HG03460 (cell line): Measurements from ENCODE around the gene CIROP.

Experiments used
- ATAC-seq: cut with Tn5 transposase; IDR thresholded peaks from one replicate; pipeline ENCODE4 v1.9.1; 2021; ENCODE audit not compliant: unreplicated experiment

CIROP gene

DNA sequence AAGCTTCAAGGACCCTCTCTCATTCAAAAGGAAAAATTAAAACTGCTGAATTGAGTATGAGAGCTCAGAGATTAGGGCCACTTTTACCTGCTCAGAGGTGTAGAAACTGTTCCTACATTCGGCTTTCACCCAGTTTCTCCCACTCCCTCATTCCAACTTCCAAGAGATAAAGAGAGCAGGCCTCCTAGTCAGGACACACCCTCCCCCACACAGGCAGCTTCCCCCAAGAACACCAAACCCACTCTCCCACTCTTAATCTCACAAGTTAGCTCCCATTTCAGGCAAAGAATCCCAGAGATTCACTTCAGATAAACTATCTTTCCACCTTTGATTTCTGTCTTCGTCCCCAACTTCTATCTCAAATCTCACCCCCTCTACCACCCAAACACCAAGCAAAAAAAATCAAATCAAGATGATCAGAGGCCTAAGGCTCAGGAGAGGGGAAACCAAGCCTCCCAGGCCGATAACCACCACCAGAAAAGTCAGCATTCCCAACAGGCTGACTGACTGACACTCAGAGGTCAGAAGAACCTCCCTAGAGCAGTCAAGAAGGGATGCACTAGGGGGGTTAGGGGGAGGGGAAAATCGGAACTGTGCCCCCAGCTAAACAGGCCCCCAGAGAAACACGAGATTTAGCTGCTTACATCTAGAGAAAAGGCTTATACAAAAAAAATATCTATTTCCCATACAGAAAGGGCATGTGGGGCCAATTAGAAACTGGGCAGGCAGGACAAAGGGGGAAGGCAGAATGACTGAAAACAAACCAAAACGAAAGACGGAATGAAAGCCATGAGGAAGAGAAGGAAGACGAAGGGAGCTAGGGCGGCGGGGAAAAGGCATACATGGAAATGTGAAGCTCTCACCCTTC, 34.3 kb downstream of the CIROP start:
- no peak for ATAC-seq

GRCh38 chr14:23069413-23069806, 35.4 kb downstream of the CIROP start:
- ATAC-seq: no peak

- ATAC-seq: peak; percentile 67
Observed at GRCh38 chr14:23068789-23069412, 35.9 kb downstream of the CIROP start.

DNA sequence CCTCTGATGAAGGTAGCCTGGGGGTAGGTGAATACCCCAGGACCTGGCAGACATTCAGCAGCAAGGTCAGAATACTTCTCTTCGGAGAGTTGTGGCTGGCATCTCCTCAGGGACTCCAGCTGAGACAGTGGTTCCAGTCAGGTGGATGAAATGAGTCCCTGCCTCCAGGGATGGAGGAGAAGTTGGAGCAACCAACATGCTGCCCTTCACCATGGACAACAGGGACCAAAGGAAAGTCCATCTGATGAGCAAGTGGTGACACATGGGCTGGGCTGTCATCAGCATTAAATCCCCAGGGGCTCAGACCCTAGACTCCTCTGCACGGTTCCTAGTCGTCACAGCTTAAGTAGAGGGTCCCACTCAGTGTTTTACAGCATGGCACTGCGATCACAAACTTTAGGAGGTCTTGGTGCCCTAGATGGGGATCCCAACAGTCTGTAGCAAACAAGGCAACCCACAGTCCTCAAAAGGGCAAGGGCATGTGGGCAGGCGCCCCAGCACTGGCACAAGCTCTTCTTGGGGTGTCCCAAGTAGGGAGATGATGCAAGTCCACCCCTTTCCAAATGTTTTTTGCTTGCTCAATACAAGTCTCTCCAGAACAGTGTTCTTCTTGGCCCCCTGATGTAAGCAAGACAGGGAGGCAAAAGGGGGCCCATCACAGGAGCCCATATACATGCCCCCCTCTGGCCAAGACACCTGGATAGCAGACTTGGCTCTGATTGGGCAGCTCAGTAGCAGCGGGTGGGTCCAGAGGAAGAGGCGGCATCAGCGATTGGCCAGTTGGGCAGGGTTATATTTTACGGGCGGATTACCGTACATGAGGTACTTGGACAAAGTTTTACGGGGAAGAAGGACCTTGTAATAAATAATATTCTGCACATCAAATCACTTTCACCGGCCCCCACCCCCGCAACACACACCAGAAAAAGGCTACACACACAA, 36.7 kb downstream of the CIROP start:
- no peak for ATAC-seq

GRCh38 chr14:23066855-23067744, 37.7 kb downstream of the CIROP start:
- no peak for ATAC-seq

- ATAC-seq: no peak
Observed at GRCh38 chr14:23066368-23066767, 38.4 kb downstream of the CIROP start.

GRCh38 chr14:23063601-23064000, 41.2 kb downstream of the CIROP start:
- ATAC-seq: no peak

DNA sequence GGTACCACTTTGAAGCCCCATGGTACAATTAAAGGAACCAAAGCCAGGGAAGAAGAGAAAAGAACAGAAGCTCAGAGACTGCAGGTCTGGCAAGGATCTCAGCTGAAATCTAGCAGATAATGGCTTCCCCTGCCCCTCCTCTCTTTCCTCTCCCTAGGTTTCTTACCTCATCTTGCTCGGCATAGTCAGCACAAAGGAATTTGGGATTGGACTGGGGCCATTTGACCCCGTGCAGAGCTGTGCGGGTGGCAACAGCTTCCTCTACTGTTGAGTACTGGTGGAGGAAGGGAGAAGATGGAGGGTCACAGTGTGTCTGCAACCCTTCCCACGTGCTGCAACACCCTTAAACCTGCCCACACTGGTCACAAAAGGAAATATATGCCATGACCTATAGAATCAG, 42.8 kb downstream of the CIROP start:
- no peak for ATAC-seq

DNA sequence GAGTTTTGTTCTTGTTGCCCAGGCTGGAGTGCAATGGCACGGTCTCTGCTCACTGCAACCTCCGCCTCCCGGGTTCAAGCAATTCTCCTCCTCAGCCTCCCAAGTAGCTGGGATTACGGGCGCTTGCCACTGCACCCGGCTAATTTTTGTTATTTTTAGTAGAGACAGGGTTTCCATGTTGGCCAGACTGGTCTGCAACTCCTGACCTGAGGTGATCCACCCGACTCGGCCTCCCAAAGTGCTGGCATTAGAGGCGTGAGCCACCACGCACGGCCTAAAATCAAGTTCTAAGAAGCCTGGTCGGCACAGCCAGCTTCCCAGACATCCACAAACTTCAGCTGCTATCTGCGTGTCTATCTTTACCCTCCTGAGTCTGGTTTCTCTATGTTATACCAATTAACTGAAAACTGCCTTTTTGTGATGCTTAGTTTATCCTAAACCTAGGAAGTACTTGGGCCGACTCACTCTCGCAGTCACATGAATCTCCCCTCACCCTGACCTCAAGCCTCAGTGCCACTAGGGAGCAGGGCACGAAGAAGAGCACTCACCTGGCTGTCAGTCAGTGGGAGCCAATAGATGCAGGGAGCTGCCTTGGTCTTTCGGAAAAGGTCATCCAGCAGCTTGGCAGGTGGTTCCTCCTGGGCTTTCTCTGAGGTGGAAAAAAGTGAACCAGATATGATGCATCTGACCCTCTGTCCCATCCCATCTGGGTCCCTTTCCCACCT, 44.1 kb downstream of the CIROP start:
- ATAC-seq: no peak

- no peak for ATAC-seq
Observed at GRCh38 chr14:23058654-23059504, 45.9 kb downstream of the CIROP start.

DNA sequence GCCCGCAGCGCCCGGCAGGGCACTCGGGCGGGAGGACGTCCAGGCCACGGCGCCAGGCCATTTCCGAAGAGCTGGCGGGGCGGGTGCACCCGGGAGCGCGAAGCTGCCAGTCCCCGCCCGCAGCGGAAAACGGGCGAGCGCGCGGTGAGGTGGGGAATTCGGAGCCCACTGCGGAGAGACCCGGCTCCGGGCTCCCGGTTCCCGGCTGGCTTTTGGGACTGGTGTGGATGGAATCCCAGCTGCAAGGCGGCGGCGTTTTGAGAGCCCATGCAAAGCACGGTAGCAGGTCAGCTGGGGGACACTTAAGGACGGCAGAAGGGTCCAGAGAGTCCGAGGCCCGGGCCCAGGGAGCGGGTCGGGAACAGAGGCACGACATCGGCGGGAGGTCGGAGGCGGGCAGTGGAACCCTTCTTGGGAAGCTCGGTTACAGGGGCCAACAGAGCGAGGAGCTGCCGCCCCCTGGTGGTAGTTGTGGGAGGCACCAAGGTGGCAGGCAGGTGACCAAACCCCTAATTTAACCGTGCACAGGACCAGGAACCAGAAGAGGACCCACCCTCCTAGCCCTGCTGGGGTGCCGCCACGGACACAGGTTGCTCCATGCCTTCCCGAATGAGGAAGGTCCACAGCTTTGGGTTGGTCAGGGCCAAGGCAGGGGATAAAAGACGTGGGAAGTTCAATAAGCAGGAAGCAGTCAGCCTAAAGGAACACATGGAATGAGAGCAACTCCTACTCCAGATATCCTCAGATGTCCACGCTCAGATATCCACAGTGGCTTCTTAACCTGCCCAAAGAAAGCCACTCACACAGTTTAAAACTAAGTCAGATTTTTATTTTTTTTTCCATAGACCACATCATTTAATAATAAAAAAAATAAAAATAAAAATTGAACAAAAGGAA, 46.8 kb downstream of the CIROP start:
- ATAC-seq: peak; percentile 57

DNA sequence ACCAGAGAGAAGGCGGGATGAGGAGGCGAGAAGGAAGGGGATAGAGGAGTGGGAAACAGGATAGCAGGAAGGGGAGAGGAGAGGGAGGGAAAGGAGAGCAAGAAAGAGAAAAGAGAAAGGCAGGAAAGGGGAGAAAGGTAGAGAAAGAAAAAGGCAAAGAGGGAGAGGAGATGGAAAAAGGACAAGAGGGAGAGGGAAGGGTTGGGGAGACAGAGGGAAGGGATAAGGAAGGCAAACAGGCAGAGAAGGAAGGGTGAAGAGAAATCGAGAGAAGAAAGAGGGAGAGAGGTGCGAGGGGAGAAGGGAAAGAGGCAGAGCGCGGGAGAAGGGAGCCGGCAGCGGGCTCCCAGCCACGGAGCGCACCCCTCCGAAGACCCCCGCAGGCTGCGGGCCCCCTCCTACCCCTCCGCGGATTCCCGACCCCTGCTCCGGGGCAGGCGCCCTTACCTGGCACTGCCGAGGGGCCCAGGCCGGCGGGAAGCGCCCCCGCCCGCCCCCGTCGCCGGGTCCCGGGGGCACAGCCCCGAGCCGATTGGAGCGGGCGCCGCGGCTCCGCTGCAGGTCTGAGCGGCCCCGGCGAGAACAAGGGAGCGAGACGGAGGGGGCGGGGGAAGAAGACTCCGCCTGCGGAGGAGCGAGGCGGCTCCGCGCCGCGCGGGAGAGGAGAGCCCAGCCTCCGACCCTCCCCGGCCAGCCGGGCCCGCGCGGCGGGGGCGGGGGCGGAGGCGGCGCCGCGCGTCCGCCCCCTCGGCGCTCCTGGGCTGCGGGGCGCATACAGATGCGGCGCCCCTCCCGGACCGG, 47.6 kb downstream of the CIROP start, which contains the start of gene CDH24:
CDH24 (minus strand) TSS at position 565 of the 801 bp plus-strand sequence. CDS start 1,787 bp downstream, outside the sequence.
- peak; percentile 40 for ATAC-seq

DNA sequence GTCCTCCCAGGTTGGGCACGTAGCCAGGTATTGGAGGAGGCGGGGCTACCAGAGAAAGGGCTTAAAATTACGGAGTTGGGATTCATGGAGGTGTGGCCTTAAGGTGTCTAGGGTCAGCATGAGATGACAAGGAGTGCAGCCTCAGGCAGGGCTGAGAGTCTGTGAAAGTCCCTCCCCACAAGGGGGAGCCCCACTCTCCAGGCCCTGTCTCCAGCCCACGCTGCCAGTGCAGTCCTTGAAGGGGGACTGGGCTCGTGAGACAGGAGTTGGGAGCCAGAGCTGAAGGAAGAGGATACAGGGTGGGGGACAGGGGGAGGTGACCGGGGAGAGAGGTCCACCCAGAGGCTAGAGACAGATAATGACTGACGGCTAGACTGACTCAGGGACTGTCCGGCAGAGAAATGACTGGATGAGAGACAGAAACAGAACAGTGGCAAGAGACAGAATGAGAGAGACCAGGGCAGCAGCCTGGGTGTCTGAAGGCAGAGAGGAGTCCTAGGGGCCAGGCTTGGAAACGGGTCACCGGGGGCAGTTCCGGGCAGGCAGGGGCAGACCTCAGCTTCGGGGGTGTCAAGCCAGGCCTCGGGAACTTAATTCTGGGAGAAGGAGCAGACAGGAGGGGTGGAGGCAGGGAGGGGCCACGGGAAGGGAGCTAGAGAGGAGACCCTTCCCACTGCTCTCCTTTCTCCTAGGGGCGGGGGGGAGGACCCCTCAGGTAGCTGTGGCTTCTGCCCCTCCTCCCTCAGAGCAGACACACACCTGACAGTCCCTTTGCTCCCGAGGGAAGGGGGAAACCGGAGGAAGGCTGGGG, 48.4 kb downstream of the CIROP start:
- ATAC-seq: peak; percentile 49

DNA sequence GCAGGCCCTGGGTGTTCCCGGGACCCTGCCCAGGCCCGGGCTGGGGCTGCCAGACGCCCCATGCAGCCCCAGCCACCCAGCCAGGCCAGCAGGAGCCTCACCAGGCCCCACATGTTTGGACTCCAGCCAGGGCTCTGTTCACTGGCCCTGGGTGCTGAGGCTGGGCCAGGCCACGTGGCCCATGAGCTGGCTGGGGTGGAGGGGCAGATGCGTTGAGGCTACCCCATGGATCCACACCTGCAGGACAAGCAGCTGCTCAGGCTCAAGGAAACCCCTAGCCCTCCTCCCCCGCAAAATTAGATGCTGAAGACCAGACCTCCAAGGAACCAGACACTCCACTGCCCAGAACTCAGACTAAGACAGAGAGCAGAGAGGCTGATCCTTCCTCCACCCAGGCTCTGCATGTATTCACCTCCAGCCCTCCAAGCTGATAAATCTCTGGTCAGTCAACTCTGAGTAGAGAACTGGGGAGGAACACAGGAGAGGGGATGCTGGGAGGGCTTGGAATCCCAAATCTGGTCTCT, 49.1 kb downstream of the CIROP start:
- no peak for ATAC-seq

- ATAC-seq: no peak
Observed at GRCh38 chr14:23055147-23055550, 49.6 kb downstream of the CIROP start.
